Kasumi-1 (cell line): ENCODE measurements around the gene ART5.
"Not testable (repeated sequence)": the region's sequence is repeated elsewhere in the genome, so short reads cannot be mapped to it uniquely, and the experiment has no call there.

Source experiments
- DNase-seq, 2 experiments: peaks; one replicate each; lab custom pipeline; 2025; lab: John Stamatoyannopoulos, UW

Gene ART5

GRCh38 chr11:3622521-3622920, 19.3 kb downstream of the ART5 start:
- no peak for DNase-seq

- DNase-seq = no peak
Observed at GRCh38 chr11:3617990-3618389, 23.8 kb downstream of the ART5 start.

GRCh38 chr11:3616721-3617460, 24.9 kb downstream of the ART5 start:
- DNase-seq = no peak

- DNase-seq = no peak
Observed at GRCh38 chr11:3615998-3616397, 25.8 kb downstream of the ART5 start.

- peak; percentile 70 to 75 for DNase-seq
Observed at GRCh38 chr11:3614742-3615171, 27.0 kb downstream of the ART5 start.

- peak; percentile 59 to 60 for DNase-seq
Observed at GRCh38 chr11:3613998-3614741, 27.6 kb downstream of the ART5 start.

GRCh38 chr11:3611976-3612678, 29.7 kb downstream of the ART5 start:
- no peak for DNase-seq

- DNase-seq = no peak
Observed at GRCh38 chr11:3610846-3611245, 30.9 kb downstream of the ART5 start.

GRCh38 chr11:3609416-3610265, 32.2 kb downstream of the ART5 start:
- peak; percentile 55 to 61 for DNase-seq

GRCh38 chr11:3605771-3606203, 36.0 kb downstream of the ART5 start:
- DNase-seq = no peak

GRCh38 chr11:3605283-3605662, 36.5 kb downstream of the ART5 start:
- DNase-seq = no peak

- no peak for DNase-seq
Observed at GRCh38 chr11:3604167-3604566, 37.6 kb downstream of the ART5 start.

- DNase-seq = not testable (repeated sequence)
Observed at GRCh38 chr11:3600201-3600600, 41.6 kb downstream of the ART5 start.

GRCh38 chr11:3597743-3598142, 44.0 kb downstream of the ART5 start:
- DNase-seq = not testable (repeated sequence)

GRCh38 chr11:3591326-3591725, 50.5 kb downstream of the ART5 start:
- DNase-seq = not testable (repeated sequence)

- not testable (repeated sequence) for DNase-seq
Observed at GRCh38 chr11:3590193-3590592, 51.6 kb downstream of the ART5 start.

GRCh38 chr11:3588776-3589175, 53.0 kb downstream of the ART5 start:
- not testable (repeated sequence) for DNase-seq
